SK-N-SH (cell line): ENCODE results near the gene SRRD. TPM values are rescaled to one million over a fixed set of nuclear protein-coding genes. Genes with fewer than 3 reads are reported as not detected.

Experiments used
- CTCF ChIA-PET: fragments of 300-600, 350-600 bp; formaldehyde crosslinking; extraction: SDS; loops from one replicate; lab custom pipeline; 2021; lab: Yijun Ruan, JAX
- POLR2A ChIA-PET: fragments of 350-600 bp; sonication (Branson Sonifier 250); formaldehyde crosslinking; extraction: SDS; loops from one replicate; lab custom pipeline; 2020; ENCODE audit warnings: antibody characterized with exemption, inconsistent platforms; lab: Yijun Ruan, JAX
- DNase-seq: peaks from one replicate; pipeline ENCODE4 v3.0.0; 2012
- H2AFZ ChIP-seq: fragments of 200-600 bp; sonication (generic); 2 replicates; pipeline ENCODE4 v1.8.1; 2016; ENCODE audit warnings: antibody characterized with exemption, mild to moderate bottlenecking, low read depth
- H3F3A ChIP-seq: fragments of 200-600 bp; sonication (generic); replicated peaks from 2 replicates; pipeline ENCODE3; 2016; ENCODE audit warnings: antibody characterized with exemption, mild to moderate bottlenecking; ENCODE audit not compliant: insufficient read depth
- H3K27ac ChIP-seq, 2 experiments: fragments of 200-500 bp in 1 of 2; fragments of 200-600 bp in 1 of 2; sonication (Bioruptor generic) in 1 of 2; sonication (generic), shearing (Covaris generic) in 1 of 2; 2 replicates each; pipeline versions ENCODE4 v1.5.1 to v1.6.1; 2014 to 2016; ENCODE audit warnings: low read depth in 2 of 2, inconsistent platforms in 1 of 2, low read length in 1 of 2, mild to moderate bottlenecking in 1 of 2, mixed read lengths in 1 of 2
- H3K27me3 ChIP-seq: fragments of 200-600 bp; sonication (generic), shearing (Covaris generic); 2 replicates; pipeline ENCODE4 v1.6.1; 2016; ENCODE audit warnings: mixed run types; ENCODE audit not compliant: insufficient read depth
- H3K36me3 ChIP-seq, 2 experiments: fragments of 200-500 bp in 1 of 2; fragments of 200-600 bp in 1 of 2; sonication (Bioruptor generic) in 1 of 2; sonication (generic) in 1 of 2; replicated peaks in 1 of 2; 2 replicates each; pipeline versions ENCODE3 to v1.5.1; 2014 to 2016; ENCODE audit warnings: low read length in 1 of 2, mild to moderate bottlenecking in 1 of 2; ENCODE audit not compliant: insufficient read depth in 2 of 2, control insufficient read depth in 1 of 2
- H3K4me1 ChIP-seq, 2 experiments: fragments of 200-500 bp in 1 of 2; fragments of 200-600 bp in 1 of 2; sonication (Bioruptor generic) in 1 of 2; sonication (generic), shearing (Covaris generic) in 1 of 2; 2 replicates each; pipeline versions ENCODE4 v1.5.1 to v1.6.1; 2014 to 2016; ENCODE audit warnings: low read depth in 1 of 2, low read length in 1 of 2, mixed run types in 1 of 2; ENCODE audit not compliant: insufficient read depth in 2 of 2, control insufficient read depth in 1 of 2
- H3K4me2 ChIP-seq: fragments of 200-600 bp; sonication (generic), shearing (Covaris generic); 2 replicates; pipeline ENCODE4 v1.6.1; 2017; ENCODE audit warnings: mixed run types
- H3K4me3 ChIP-seq, 2 experiments: fragments of 200-500 bp in 1 of 2; fragments of 200-600 bp in 1 of 2; sonication (Bioruptor generic) in 1 of 2; sonication (generic), shearing (Covaris generic) in 1 of 2; 2 replicates each; pipeline versions ENCODE4 v1.5.1 to v1.8.1; 2014 to 2016; ENCODE audit warnings: low read depth in 2 of 2, inconsistent platforms in 1 of 2, low read length in 1 of 2, mild to moderate bottlenecking in 1 of 2, mixed read lengths in 1 of 2, moderate library complexity in 1 of 2
- H3K79me2 ChIP-seq: fragments of 200-600 bp; sonication (generic); 2 replicates; pipeline ENCODE4 v1.8.1; 2017; ENCODE audit warnings: mild to moderate bottlenecking; ENCODE audit not compliant: insufficient read depth
- H3K9ac ChIP-seq: fragments of 200-600 bp; sonication (generic); 2 replicates; pipeline ENCODE4 v1.6.1; 2017; ENCODE audit warnings: mixed run types
- H3K9me2 ChIP-seq: fragments of 200-600 bp; sonication (generic); 2 replicates; pipeline ENCODE4 v1.6.1; 2017; ENCODE audit warnings: mixed run types
- H3K9me3 ChIP-seq: fragments of 200-600 bp; sonication (generic); 2 replicates; pipeline ENCODE4 v1.6.1; 2017; ENCODE audit warnings: mixed run types, mild to moderate bottlenecking, moderate library complexity
- H4K20me1 ChIP-seq: fragments of 200-600 bp; sonication (generic); 2 replicates; pipeline ENCODE4 v1.6.1; 2017; ENCODE audit warnings: mild to moderate bottlenecking, mixed run types; ENCODE audit not compliant: insufficient read depth
- JUND ChIP-seq: IDR thresholded peaks from 2 replicates; pipeline ENCODE4 v1.4.0; 2012
- NRF1 ChIP-seq: IDR thresholded peaks from 2 replicates; pipeline ENCODE4 v1.6.1; 2012; ENCODE audit warnings: low read depth, mild to moderate bottlenecking, low read length
- POLR2AphosphoS5 ChIP-seq: IDR thresholded peaks from 2 replicates; pipeline ENCODE4 v1.6.1; 2012; ENCODE audit warnings: low read depth, low read length
- RXRA ChIP-seq: IDR thresholded peaks from 2 replicates; pipeline ENCODE4 v1.4.0; 2012; ENCODE audit warnings: low read depth, mild to moderate bottlenecking, borderline replicate concordance
- SIN3A ChIP-seq: IDR thresholded peaks from 2 replicates; pipeline ENCODE4 v1.6.1; 2012; ENCODE audit warnings: low read depth, mild to moderate bottlenecking, low read length, moderate library complexity, borderline replicate concordance
- WGBS: methylation state at CpG from one replicate; pipeline ENCODE4 v1.1.6; 2017; ENCODE audit warnings: low lambda C conversion rate; 5-methylcytosine and 5-hydroxymethylcytosine counted together
- polyA plus RNA-seq, 3 experiments: library from polyadenylated mRNA; depleted of rRNA; stranded (reverse); fragments of >200 nt; gene quantifications; 2 replicates each; pipeline ENCODE4 v1.2.3, GENCODE V29; 2012
- TF ChIP-seq, protein P1 (sequence below): IDR thresholded peaks from 2 replicates; pipeline ENCODE4 v1.6.1; 2012; ENCODE audit warnings: mild to moderate bottlenecking, low read depth, low read length, moderate library complexity

SRRD gene
- polyA plus RNA-seq, 1 of the 3 experiments (the other 2 are of a cell fraction) = 12.9 TPM

DNA sequence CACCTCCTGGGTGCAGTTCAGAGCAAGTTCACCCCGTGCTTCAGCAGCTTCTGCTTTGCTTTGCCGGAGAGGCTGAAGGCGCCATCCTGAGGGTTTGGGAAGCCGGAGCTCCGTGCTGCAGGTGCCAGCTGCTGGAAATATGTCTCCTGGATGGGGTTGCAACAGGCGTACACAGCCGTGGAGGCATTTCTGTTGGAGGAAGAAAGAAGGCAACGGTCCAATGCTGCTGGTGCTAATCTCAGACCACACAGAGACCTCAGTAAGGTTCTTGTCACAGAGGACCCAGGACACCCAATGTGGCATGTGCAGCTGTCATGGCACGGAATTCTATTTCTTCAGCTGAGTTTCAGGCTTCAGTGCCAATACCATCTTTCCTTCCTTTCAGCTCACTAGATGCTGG is 30.5 kb upstream of the SRRD start:
- Histone ChIP-seq H3K9me3 (no peaks in the 10 kb centered on the region), H3K36me3 (peaks cover 6 to 49% of the 10 kb centered on the region in 2 experiments), H4K20me1 (no peaks in the 10 kb centered on the region), H3K27ac (no peak overlapping the region), H3K4me2 (no peak overlapping the region), H3F3A (no peaks in the 10 kb centered on the region), H3K79me2 (no peaks in the 10 kb centered on the region; the same call in 1 of the 2 replicates), H3K27me3 (no peaks in the 10 kb centered on the region), H2AFZ (no peak overlapping the region), H3K4me3 (no peak overlapping the region), H3K9me2 (no peaks in the 10 kb centered on the region), H3K9ac (no peak overlapping the region), H3K4me1 (no peaks in the 10 kb centered on the region; a peak in 1 of 4 replicates)
- TF ChIP-seq RXRA (no peak), POLR2AphosphoS5 (no peak)
- ChIA-PET POLR2A (no interaction called here), CTCF (interaction anchor here (0.7 to 2.4 kb wide), 7 partner anchors 9 to 680 kb away, joined by 3 to 11 read pairs (median 3); no protein-coding TSS in a partner anchor)
- WGBS = 87% methylated on average over 5 of the region's 9 CpGs
- no peak for DNase-seq

DNA sequence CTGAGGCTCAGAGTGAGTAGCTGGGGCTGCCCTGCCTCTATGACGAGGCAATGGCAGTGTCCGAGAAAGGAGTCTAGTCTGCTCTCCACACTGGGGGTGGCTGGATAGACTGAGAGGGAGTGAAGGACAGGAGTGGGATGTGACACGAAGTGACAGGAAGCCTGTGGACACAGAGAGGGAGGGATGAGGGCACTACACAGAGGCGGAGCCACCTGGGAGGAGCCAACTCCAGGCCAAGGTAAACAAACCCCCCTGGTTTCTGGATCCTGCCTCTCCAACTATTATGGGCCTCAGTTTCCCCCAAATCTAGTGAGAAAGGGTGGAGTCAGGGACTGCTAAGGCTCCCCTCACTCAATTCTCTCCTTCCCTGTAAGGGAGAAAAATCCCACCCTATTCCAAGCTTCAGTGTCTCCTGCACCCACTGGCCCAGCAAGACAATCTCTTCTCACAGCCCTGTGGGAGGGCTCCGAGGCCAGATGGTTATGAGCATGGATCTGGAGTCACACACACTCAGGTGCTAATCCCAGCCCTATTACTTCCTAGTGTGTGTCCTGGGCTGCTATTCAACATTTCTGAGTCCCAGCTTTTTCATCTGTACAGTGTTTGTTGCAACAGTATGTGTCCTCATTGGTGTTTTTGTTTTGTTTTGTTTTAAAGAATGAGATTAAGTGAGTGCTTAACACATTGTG is 29.7 kb upstream of the SRRD start:
- H3K9me2 ChIP-seq = no peaks in the 10 kb centered on the region
- peaks cover 6 to 51% of the 10 kb centered on the region in 2 experiments for H3K36me3 ChIP-seq
- POLR2A ChIA-PET = interaction anchor here (0.8 kb wide), 1 partner anchor 12 kb away, joined by 5 read pairs; no protein-coding TSS in a partner anchor
- no peak overlapping the region for H2AFZ ChIP-seq
- H3K79me2 ChIP-seq = no peaks in the 10 kb centered on the region; the same call in 1 of the 2 replicates
- no peak overlapping the region for H3K4me2 ChIP-seq
- TF ChIP-seq SIN3A (no peak), NRF1 (no peak), RXRA (no peak)
- H3K27me3 ChIP-seq = no peaks in the 10 kb centered on the region
- no peak overlapping the region for H3K4me3 ChIP-seq
- no peaks in the 10 kb centered on the region for H3F3A ChIP-seq
- WGBS = 91% methylated on average over 5 of the region's 5 CpGs
- H3K27ac ChIP-seq = no peak overlapping the region
- H3K9ac ChIP-seq = no peak overlapping the region
- no peaks in the 10 kb centered on the region; a peak in 1 of 4 replicates for H3K4me1 ChIP-seq
- no peak for DNase-seq
- CTCF ChIA-PET = interaction anchor here (0.7 to 1.0 kb wide), 4 partner anchors 14 to 93 kb away, joined by 3 read pairs; no protein-coding TSS in a partner anchor
- no peaks in the 10 kb centered on the region for H4K20me1 ChIP-seq
- no peaks in the 10 kb centered on the region for H3K9me3 ChIP-seq

DNA sequence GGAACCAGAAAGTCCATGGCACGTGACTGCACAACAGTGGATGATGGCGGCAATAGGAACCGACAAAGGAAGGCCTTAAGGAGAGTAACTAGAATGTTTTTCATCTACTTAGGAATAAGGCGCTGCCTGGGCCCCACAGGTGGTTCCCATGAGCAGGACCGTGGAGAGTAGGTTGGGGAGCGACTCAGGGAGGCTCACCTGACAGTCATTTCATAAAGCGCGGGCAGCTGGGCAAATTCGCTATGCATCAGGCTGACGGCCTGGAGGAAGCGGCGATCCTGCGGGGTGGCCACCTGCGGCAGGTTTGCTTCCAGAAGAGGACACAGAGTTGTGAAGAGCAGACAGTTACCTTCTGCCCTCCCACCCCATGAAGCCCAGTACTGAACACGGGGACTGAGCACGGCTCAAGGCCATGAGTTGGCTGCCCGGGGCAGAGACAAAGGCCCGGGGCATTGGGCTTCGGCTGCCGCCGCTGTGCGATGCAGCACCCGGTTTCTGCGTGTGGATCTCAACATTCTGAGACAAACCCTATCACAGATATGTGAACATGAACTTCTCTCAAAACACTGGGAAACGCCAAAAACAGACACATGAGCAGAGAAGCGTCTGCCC is 25.9 kb upstream of the SRRD start:
- CTCF ChIA-PET = interaction anchor here (1.2 kb wide), 1 partner anchor 90 kb away, joined by 4 read pairs; no protein-coding TSS in a partner anchor
- H3K79me2 ChIP-seq = peaks cover 8% of the 10 kb centered on the region
- peaks cover 5% of the 10 kb centered on the region for H4K20me1 ChIP-seq
- no peak overlapping the region for H3K27ac ChIP-seq
- H2AFZ ChIP-seq = no peak overlapping the region
- H3K27me3 ChIP-seq = no peaks in the 10 kb centered on the region
- DNase-seq = no peak
- H3K9ac ChIP-seq = no peak overlapping the region
- H3K4me2 ChIP-seq = no peak overlapping the region
- WGBS = 96% methylated on average over 14 of the region's 26 CpGs
- H3K36me3 ChIP-seq = peaks cover 13 to 55% of the 10 kb centered on the region in 2 experiments
- H3K9me2 ChIP-seq = no peaks in the 10 kb centered on the region
- H3K4me1 ChIP-seq = peaks cover 0 to 2% of the 10 kb centered on the region in 2 experiments; a peak in 2 of 4 replicates
- no peak for TF ChIP-seq JUND
- TF ChIP-seq, protein P1, sequence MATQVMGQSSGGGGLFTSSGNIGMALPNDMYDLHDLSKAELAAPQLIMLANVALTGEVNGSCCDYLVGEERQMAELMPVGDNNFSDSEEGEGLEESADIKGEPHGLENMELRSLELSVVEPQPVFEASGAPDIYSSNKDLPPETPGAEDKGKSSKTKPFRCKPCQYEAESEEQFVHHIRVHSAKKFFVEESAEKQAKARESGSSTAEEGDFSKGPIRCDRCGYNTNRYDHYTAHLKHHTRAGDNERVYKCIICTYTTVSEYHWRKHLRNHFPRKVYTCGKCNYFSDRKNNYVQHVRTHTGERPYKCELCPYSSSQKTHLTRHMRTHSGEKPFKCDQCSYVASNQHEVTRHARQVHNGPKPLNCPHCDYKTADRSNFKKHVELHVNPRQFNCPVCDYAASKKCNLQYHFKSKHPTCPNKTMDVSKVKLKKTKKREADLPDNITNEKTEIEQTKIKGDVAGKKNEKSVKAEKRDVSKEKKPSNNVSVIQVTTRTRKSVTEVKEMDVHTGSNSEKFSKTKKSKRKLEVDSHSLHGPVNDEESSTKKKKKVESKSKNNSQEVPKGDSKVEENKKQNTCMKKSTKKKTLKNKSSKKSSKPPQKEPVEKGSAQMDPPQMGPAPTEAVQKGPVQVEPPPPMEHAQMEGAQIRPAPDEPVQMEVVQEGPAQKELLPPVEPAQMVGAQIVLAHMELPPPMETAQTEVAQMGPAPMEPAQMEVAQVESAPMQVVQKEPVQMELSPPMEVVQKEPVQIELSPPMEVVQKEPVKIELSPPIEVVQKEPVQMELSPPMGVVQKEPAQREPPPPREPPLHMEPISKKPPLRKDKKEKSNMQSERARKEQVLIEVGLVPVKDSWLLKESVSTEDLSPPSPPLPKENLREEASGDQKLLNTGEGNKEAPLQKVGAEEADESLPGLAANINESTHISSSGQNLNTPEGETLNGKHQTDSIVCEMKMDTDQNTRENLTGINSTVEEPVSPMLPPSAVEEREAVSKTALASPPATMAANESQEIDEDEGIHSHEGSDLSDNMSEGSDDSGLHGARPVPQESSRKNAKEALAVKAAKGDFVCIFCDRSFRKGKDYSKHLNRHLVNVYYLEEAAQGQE = no peak
- H3F3A ChIP-seq = peaks cover 3% of the 10 kb centered on the region
- H3K4me3 ChIP-seq = no peak overlapping the region
- POLR2A ChIA-PET = no interaction called here
- H3K9me3 ChIP-seq = no peaks in the 10 kb centered on the region
